Karpas-422 (cell line): ENCODE data around the gene RNF150. TPM values are rescaled to one million over a fixed set of nuclear protein-coding genes. Genes with fewer than 3 reads are reported as not detected.

Experiments used
- DNase-seq: peaks from one replicate; pipeline ENCODE4 v3.0.0-alpha.2; 2015
- H2AFZ ChIP-seq: fragments of 200-600 bp; sonication (generic); 2 replicates; pipeline ENCODE4 v1.6.1; 2014; ENCODE audit warnings: antibody characterized with exemption, low read length, mixed read lengths
- H3K27ac ChIP-seq: fragments of 200-600 bp; sonication (generic); 2 replicates; pipeline ENCODE4 v1.5.1; 2014; ENCODE audit warnings: mild to moderate bottlenecking, low read length, moderate library complexity
- H3K27me3 ChIP-seq: fragments of 200-600 bp; sonication (generic); 2 replicates; pipeline ENCODE4 v1.6.1; 2014; ENCODE audit warnings: low read length, mixed read lengths
- H3K36me3 ChIP-seq: fragments of 200-600 bp; sonication (generic); 2 replicates; pipeline ENCODE4 v1.6.1; 2014; ENCODE audit warnings: low read length, mixed read lengths; ENCODE audit not compliant: insufficient read depth
- H3K4me1 ChIP-seq: fragments of 200-600 bp; sonication (generic); 2 replicates; pipeline ENCODE4 v1.6.1; 2014; ENCODE audit warnings: mild to moderate bottlenecking, low read length, mixed read lengths
- H3K4me2 ChIP-seq: fragments of 200-600 bp; sonication (generic); 2 replicates; pipeline ENCODE4 v1.6.1; 2014; ENCODE audit warnings: low read length, low read depth, mild to moderate bottlenecking; ENCODE audit not compliant: poor library complexity, severe bottlenecking
- H3K4me3 ChIP-seq: fragments of 200-600 bp; sonication (generic); 2 replicates; pipeline ENCODE4 v1.5.1; 2014; ENCODE audit warnings: mild to moderate bottlenecking, antibody characterized with exemption, low read length, mixed read lengths
- H3K79me2 ChIP-seq: fragments of 200-600 bp; sonication (generic); 2 replicates; pipeline ENCODE4 v1.6.1; 2014; ENCODE audit warnings: mild to moderate bottlenecking, low read length, mixed read lengths
- H3K9ac ChIP-seq: fragments of 200-600 bp; sonication (generic); 2 replicates; pipeline ENCODE4 v1.6.0; 2014; ENCODE audit warnings: low read length
- H3K9me2 ChIP-seq: fragments of 200-600 bp; sonication (generic), shearing (Covaris generic); replicated peaks from 2 replicates; pipeline ENCODE4 v1.6.0; 2014; ENCODE audit warnings: mild to moderate bottlenecking, low read length, moderate library complexity; ENCODE audit not compliant: insufficient read depth
- H3K9me3 ChIP-seq: fragments of 300-700, 200-600 bp; sonication (generic); 2 replicates; pipeline ENCODE4 v1.6.1; 2014; ENCODE audit warnings: low read length, mixed read lengths
- H4K20me1 ChIP-seq: fragments of 200-600 bp; sonication (generic); 2 replicates; pipeline ENCODE4 v1.6.1; 2014; ENCODE audit warnings: mild to moderate bottlenecking, antibody characterized with exemption, low read length, low read depth; ENCODE audit not compliant: insufficient read depth
- total RNA-seq: library from RNA; depleted of rRNA; stranded (reverse); fragments of >200 nt; shearing (Covaris generic); gene quantifications from 2 replicates; pipeline ENCODE4 v1.2.3, GENCODE V29; 2014; ENCODE audit warnings: low replicate concordance

Gene RNF150
- total RNA-seq, 1 experiment from 2014 or later = not detected

GRCh38 chr4:141041021-141041476, 92.2 kb downstream of the RNF150 start:
- no peak overlapping the region for H3K4me3 ChIP-seq
- no peaks in the 10 kb centered on the region for H3K9me2 ChIP-seq
- H2AFZ ChIP-seq = no peak overlapping the region
- H3K9me3 ChIP-seq = no peaks in the 10 kb centered on the region
- no peak for DNase-seq
- no peaks in the 10 kb centered on the region for H4K20me1 ChIP-seq
- H3K79me2 ChIP-seq = no peaks in the 10 kb centered on the region
- H3K27me3 ChIP-seq = no peaks in the 10 kb centered on the region
- no peak overlapping the region for H3K4me2 ChIP-seq
- H3K27ac ChIP-seq = no peak overlapping the region
- no peaks in the 10 kb centered on the region for H3K4me1 ChIP-seq
- no peak overlapping the region for H3K9ac ChIP-seq
- H3K36me3 ChIP-seq = no peaks in the 10 kb centered on the region

GRCh38 chr4:141039156-141039555, 94.1 kb downstream of the RNF150 start:
- H3K4me2 ChIP-seq = no peak overlapping the region
- no peaks in the 10 kb centered on the region for H3K36me3 ChIP-seq
- no peak overlapping the region for H2AFZ ChIP-seq
- no peaks in the 10 kb centered on the region for H3K27me3 ChIP-seq
- no peak for DNase-seq
- no peak overlapping the region for H3K27ac ChIP-seq
- no peaks in the 10 kb centered on the region for H3K4me1 ChIP-seq
- H4K20me1 ChIP-seq = no peaks in the 10 kb centered on the region
- no peaks in the 10 kb centered on the region for H3K9me2 ChIP-seq
- no peaks in the 10 kb centered on the region for H3K79me2 ChIP-seq
- no peak overlapping the region for H3K9ac ChIP-seq
- H3K4me3 ChIP-seq = no peak overlapping the region
- H3K9me3 ChIP-seq = no peaks in the 10 kb centered on the region

GRCh38 chr4:141038428-141038827, 94.8 kb downstream of the RNF150 start:
- H3K36me3 ChIP-seq = no peaks in the 10 kb centered on the region
- no peaks in the 10 kb centered on the region for H4K20me1 ChIP-seq
- H3K9me3 ChIP-seq = no peaks in the 10 kb centered on the region
- H2AFZ ChIP-seq = no peak overlapping the region
- H3K4me1 ChIP-seq = no peaks in the 10 kb centered on the region
- H3K4me2 ChIP-seq = no peak overlapping the region
- no peak overlapping the region for H3K9ac ChIP-seq
- no peak overlapping the region for H3K4me3 ChIP-seq
- no peaks in the 10 kb centered on the region for H3K9me2 ChIP-seq
- DNase-seq = no peak
- H3K27ac ChIP-seq = no peak overlapping the region
- H3K27me3 ChIP-seq = no peaks in the 10 kb centered on the region
- no peaks in the 10 kb centered on the region for H3K79me2 ChIP-seq

- Histone ChIP-seq H3K4me1 (no peaks in the 10 kb centered on the region), H2AFZ (no peak overlapping the region), H3K9ac (no peak overlapping the region), H3K4me3 (no peak overlapping the region), H3K27me3 (no peaks in the 10 kb centered on the region), H3K9me3 (no peaks in the 10 kb centered on the region), H3K9me2 (no peaks in the 10 kb centered on the region), H3K79me2 (no peaks in the 10 kb centered on the region), H3K27ac (no peak overlapping the region), H4K20me1 (no peaks in the 10 kb centered on the region), H3K4me2 (no peak overlapping the region), H3K36me3 (no peaks in the 10 kb centered on the region)
- DNase-seq = no peak
Observed at GRCh38 chr4:141037446-141037845, 95.8 kb downstream of the RNF150 start.

- H3K27me3 ChIP-seq = no peaks in the 10 kb centered on the region
- no peaks in the 10 kb centered on the region for H3K79me2 ChIP-seq
- H2AFZ ChIP-seq = no peak overlapping the region
- no peaks in the 10 kb centered on the region for H3K4me1 ChIP-seq
- no peak overlapping the region for H3K27ac ChIP-seq
- H3K4me3 ChIP-seq = no peak overlapping the region
- no peak overlapping the region for H3K9ac ChIP-seq
- H3K36me3 ChIP-seq = no peaks in the 10 kb centered on the region
- DNase-seq = no peak
- no peak overlapping the region for H3K4me2 ChIP-seq
- H3K9me3 ChIP-seq = no peaks in the 10 kb centered on the region
- no peaks in the 10 kb centered on the region for H4K20me1 ChIP-seq
- no peaks in the 10 kb centered on the region for H3K9me2 ChIP-seq
Observed at GRCh38 chr4:141036786-141037185, 96.5 kb downstream of the RNF150 start.

GRCh38 chr4:141035920-141036319, 97.3 kb downstream of the RNF150 start:
- Histone ChIP-seq H3K4me1 (no peaks in the 10 kb centered on the region), H3K4me3 (no peak overlapping the region), H3K79me2 (no peaks in the 10 kb centered on the region), H3K9me2 (no peaks in the 10 kb centered on the region), H3K9me3 (no peaks in the 10 kb centered on the region), H2AFZ (no peak overlapping the region), H3K4me2 (no peak overlapping the region), H4K20me1 (no peaks in the 10 kb centered on the region), H3K27ac (no peak overlapping the region), H3K36me3 (no peaks in the 10 kb centered on the region), H3K27me3 (no peaks in the 10 kb centered on the region), H3K9ac (no peak overlapping the region)
- no peak for DNase-seq

GRCh38 chr4:141028024-141028529, 105.2 kb downstream of the RNF150 start:
- H3K4me1 ChIP-seq = no peaks in the 10 kb centered on the region
- no peak for DNase-seq
- no peak overlapping the region for H3K27ac ChIP-seq
- H4K20me1 ChIP-seq = no peaks in the 10 kb centered on the region
- H3K27me3 ChIP-seq = no peaks in the 10 kb centered on the region
- no peaks in the 10 kb centered on the region for H3K9me2 ChIP-seq
- no peaks in the 10 kb centered on the region for H3K79me2 ChIP-seq
- H3K4me3 ChIP-seq = no peak overlapping the region
- no peaks in the 10 kb centered on the region for H3K9me3 ChIP-seq
- H2AFZ ChIP-seq = no peak overlapping the region
- H3K4me2 ChIP-seq = no peak overlapping the region
- H3K9ac ChIP-seq = no peak overlapping the region
- no peaks in the 10 kb centered on the region for H3K36me3 ChIP-seq

GRCh38 chr4:141027421-141027820, 105.8 kb downstream of the RNF150 start:
- no peak overlapping the region for H3K27ac ChIP-seq
- no peak overlapping the region for H3K4me2 ChIP-seq
- no peaks in the 10 kb centered on the region for H3K36me3 ChIP-seq
- peaks cover under 1% of the 10 kb centered on the region; the same call in 1 of the 2 replicates for H3K4me1 ChIP-seq
- no peaks in the 10 kb centered on the region for H3K9me2 ChIP-seq
- no peak overlapping the region for H3K9ac ChIP-seq
- H4K20me1 ChIP-seq = no peaks in the 10 kb centered on the region
- no peak overlapping the region for H2AFZ ChIP-seq
- no peak for DNase-seq
- no peaks in the 10 kb centered on the region for H3K27me3 ChIP-seq
- H3K9me3 ChIP-seq = no peaks in the 10 kb centered on the region
- no peak overlapping the region for H3K4me3 ChIP-seq
- H3K79me2 ChIP-seq = no peaks in the 10 kb centered on the region

- H3K4me2 ChIP-seq = no peak overlapping the region
- H3K27ac ChIP-seq = no peak overlapping the region
- no peaks in the 10 kb centered on the region for H3K36me3 ChIP-seq
- no peaks in the 10 kb centered on the region for H3K9me3 ChIP-seq
- H3K4me1 ChIP-seq = peaks cover 5% of the 10 kb centered on the region
- no peak overlapping the region for H3K9ac ChIP-seq
- DNase-seq = no peak
- no peaks in the 10 kb centered on the region for H3K9me2 ChIP-seq
- H2AFZ ChIP-seq = no peak overlapping the region
- no peaks in the 10 kb centered on the region for H3K79me2 ChIP-seq
- no peaks in the 10 kb centered on the region for H4K20me1 ChIP-seq
- H3K4me3 ChIP-seq = no peak overlapping the region
- H3K27me3 ChIP-seq = no peaks in the 10 kb centered on the region
Observed at GRCh38 chr4:141026900-141027299, 106.4 kb downstream of the RNF150 start.
